ENCODE measurements around the gene APLF.

DNA sequence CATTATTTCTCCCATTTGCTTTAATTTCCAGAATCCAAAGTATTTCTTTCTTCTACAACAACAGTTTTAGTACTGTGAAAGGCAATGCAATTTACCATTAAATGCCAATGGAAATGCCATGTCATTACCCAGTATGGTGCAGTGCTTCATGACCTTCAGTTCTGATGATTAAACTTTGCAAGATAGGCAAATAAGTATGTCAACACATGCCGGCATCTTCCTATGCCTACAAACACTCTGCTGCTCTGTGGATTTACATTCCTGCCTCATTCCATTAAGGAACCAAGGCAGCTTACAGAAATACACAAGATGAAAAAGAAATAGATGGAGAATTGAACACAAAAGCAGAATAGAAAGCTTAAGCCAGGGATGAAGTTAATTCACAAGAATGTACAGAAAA, 123.3 kb downstream of the APLF start:
- TF ChIP-seq CTCF (IDR thresholded peaks at IDR 0.05; ENCODE audit: control extremely low read depth in 1 of 3, insufficient read depth in 1 of 3, low read depth in 1 of 3, low read length in 3 of 3) (no peak), EZH2 (IDR thresholded peaks at IDR 0.05; ENCODE audit: low read depth, low read length, severe bottlenecking) (no peak), POLR2AphosphoS5 (IDR thresholded peaks at IDR 0.05; ENCODE audit: low read depth, low read length) (no peak), TAF1 (IDR thresholded peaks at IDR 0.05; ENCODE audit: low read depth, low read length) (no peak), POLR2A (IDR thresholded peaks at IDR 0.05; ENCODE audit: control extremely low read depth in 1 of 2, low read depth in 2 of 2, low read length in 2 of 2) (no peak), GTF2F1 (IDR thresholded peaks at IDR 0.05; ENCODE audit: borderline replicate concordance, low read depth, low read length) (no peak), PHF8 (conservative IDR thresholded peaks at IDR 0.05; ENCODE audit: low read depth, low read length) (no peak), ZNF274 (IDR thresholded peaks at IDR 0.05; ENCODE audit: borderline replicate concordance, extremely low read depth, low read length) (no peak)
